ENCODE data around the gene TRIM15. TPM values are rescaled to one million over a fixed set of nuclear protein-coding genes. Genes with fewer than 3 reads are reported as not detected.

TRIM15 gene
- total and polyA plus RNA-seq, 8 donors = 0.12 to 0.35 (median 0.19) TPM; not detected in 3

DNA sequence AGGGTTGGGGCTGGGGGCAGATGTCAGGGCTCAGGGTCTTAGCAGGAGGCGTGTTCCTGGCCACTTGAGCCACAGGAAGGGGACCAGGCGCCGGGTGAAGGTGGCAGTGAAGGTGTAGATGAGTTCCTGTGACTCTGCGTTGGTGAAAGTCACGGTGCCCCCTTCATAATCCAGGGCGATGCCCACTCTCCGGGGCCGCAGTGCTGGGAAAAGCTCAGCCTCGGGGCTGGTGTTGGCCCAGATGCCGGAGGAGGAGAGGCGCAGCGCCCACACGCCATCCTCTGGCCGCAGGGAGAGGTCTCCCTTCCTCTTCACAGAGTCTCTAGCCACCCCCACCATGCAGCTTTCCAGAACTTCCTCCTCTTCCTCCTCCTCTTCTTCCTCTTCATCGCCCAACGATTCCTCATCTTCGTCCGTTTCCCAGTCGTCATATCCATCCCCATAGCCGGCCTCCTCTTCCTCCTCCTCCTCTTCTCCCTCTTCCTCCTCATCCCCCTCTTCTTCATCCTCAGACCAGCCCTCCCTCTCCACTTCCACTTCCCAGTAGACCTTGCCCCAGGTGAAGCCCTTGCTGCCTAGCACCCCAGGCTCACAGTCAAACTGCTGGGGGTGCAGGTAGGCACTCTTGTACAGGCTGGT, 22.6 kb downstream of the TRIM15 start:
- Histone ChIP-seq H3K27me3 (no peaks in the 10 kb centered on the region), H3K9me3 (no peaks in the 10 kb centered on the region), H3K4me3 (no peak overlapping the region), H3K36me3 (peaks cover 0 to 32% (median 17%) of the 10 kb centered on the region in 3 donors), H3K4me1 (no peaks in the 10 kb centered on the region), H3K27ac (no peak overlapping the region)
- 95 to 98% methylated on average over 18 to 20 of the region's 20 CpGs for WGBS, 2 donors
- FAIRE-seq = no peak
- DNase-seq = no peak
- intact Hi-C loops (cut with DNase I) = no loop called here
- TF ChIP-seq, protein P1, sequence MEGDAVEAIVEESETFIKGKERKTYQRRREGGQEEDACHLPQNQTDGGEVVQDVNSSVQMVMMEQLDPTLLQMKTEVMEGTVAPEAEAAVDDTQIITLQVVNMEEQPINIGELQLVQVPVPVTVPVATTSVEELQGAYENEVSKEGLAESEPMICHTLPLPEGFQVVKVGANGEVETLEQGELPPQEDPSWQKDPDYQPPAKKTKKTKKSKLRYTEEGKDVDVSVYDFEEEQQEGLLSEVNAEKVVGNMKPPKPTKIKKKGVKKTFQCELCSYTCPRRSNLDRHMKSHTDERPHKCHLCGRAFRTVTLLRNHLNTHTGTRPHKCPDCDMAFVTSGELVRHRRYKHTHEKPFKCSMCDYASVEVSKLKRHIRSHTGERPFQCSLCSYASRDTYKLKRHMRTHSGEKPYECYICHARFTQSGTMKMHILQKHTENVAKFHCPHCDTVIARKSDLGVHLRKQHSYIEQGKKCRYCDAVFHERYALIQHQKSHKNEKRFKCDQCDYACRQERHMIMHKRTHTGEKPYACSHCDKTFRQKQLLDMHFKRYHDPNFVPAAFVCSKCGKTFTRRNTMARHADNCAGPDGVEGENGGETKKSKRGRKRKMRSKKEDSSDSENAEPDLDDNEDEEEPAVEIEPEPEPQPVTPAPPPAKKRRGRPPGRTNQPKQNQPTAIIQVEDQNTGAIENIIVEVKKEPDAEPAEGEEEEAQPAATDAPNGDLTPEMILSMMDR (IDR thresholded peaks at IDR 0.05) = no peak
- ATAC-seq = no peak

DNA sequence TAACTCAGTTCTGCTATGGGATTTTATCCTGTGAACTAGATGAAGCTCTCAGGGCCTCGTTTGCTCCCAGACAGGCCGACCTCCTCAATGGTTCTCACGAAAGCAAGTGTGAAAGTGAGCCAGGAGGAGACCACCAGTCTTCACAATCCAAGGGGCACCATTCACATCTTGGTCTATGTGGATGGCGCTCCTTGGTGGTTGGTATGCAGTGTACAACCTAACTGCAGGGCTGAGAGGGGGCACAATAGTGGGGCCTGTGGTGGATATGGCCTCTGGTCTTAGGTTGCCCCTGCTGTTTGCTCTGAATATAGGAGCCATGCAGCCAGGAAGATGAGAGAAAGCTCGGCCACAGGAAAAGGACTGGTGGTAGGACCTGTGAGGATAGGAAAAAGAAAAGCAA, 25.2 kb downstream of the TRIM15 start:
- intact Hi-C loops (cut with DNase I) = no loop called here
- peaks cover 0 to 32% (median 17%) of the 10 kb centered on the region in 3 donors for H3K36me3 ChIP-seq
- WGBS, 2 donors = 97% methylated on average over 5 of the region's 5 CpGs

DNA sequence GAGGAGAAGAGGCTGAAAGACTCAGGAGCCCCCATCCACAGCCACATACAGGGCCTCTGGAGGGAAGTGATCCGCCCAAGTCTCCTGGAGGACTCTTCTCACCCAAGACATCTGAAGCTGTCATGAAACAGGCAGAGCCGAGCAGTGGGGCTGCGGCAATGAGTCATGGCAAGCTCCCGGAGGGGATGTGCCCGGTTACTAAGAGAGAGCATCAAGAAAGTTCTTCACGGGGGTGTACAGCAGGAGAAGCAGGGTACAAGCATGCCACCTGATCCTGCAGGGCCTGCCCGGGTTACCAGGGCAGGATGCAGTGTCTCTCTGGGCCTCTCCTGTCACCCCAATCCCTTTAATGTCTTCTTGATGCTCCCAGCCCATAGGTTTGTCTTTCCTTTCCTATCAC, 28.7 kb downstream of the TRIM15 start:
- TF ChIP-seq, protein P1 (IDR thresholded peaks at IDR 0.05) = no peak
- peaks cover 3 to 40% (median 22%) of the 10 kb centered on the region in 3 donors for H3K36me3 ChIP-seq
- H3K27ac ChIP-seq = no peak overlapping the region
- peak in 1 of 6 donors; percentile 34 for DNase-seq
- H3K27me3 ChIP-seq = no peaks in the 10 kb centered on the region
- no peak overlapping the region for H3K4me3 ChIP-seq
- no peaks in the 10 kb centered on the region for H3K4me1 ChIP-seq
- no peak for ATAC-seq
- H3K9me3 ChIP-seq = no peaks in the 10 kb centered on the region
- WGBS, 2 donors = 88 to 94% methylated on average over 7 of the region's 7 CpGs
- intact Hi-C loops (cut with DNase I) = no loop called here
- FAIRE-seq = no peak

More for the DNA sequence above, 25.2 kb downstream of the TRIM15 start:
- H3K27me3 ChIP-seq = no peaks in the 10 kb centered on the region
- no peak overlapping the region for H3K4me3 ChIP-seq
- FAIRE-seq = no peak
- no peaks in the 10 kb centered on the region for H3K4me1 ChIP-seq
- H3K27ac ChIP-seq = no peak overlapping the region
- ATAC-seq = no peak
- no peak for DNase-seq
- H3K9me3 ChIP-seq = no peaks in the 10 kb centered on the region
- TF ChIP-seq, protein P1 (IDR thresholded peaks at IDR 0.05) = no peak

DNA sequence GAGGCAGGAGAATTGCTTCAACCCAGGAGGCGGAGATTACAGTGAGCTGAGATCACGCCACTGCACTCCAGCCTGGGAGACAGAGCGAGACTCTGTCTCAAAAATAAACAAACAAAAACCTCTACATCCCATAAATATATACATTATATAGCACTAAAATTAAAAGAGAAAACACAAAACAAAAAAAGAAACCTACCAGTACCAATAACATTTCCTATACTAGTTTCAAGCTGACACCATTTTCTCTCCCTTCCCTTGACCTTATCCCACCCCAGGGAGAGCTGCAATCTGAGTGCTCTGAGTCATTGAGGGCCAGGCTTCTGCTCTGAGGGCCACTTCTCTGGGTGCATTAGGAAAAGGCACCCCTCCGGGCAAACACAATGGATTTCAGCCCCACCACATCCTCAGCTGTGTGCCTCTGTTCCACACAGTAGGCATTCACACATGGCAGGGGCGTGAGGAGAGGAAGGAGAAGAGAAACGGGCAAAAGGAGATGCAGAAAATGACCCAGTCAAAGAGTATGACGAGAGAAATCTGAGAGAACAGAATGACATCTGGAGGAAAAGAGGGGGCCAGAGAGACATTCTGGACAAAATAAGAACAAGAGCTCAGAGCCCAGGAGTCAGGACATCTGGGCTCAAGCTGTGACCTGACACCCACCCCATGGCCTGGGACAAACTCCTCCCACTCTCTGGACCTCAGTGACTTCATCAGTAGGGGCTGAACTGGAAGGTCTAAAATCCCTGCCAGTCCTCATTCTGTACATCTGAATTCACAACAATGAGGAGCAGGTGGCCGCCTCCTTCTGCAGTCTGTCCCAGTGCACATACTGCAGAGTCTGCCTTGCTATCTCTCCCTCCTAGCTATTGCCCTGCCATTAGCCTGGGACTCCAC, 31.7 kb downstream of the TRIM15 start:
- no peak overlapping the region for H3K4me3 ChIP-seq
- ATAC-seq = no peak

More for the DNA sequence above, 31.7 kb downstream of the TRIM15 start:
- DNase-seq (no peak), FAIRE-seq (no peak)
- 92 to 94% methylated on average over 8 of the region's 8 CpGs for WGBS, 2 donors
- Histone ChIP-seq H3K27me3 (no peaks in the 10 kb centered on the region), H3K27ac (no peak overlapping the region), H3K36me3 (peaks cover 3 to 40% (median 19%) of the 10 kb centered on the region in 3 donors), H3K4me1 (no peaks in the 10 kb centered on the region), H3K9me3 (no peaks in the 10 kb centered on the region)
- TF ChIP-seq, protein P1 (IDR thresholded peaks at IDR 0.05) = no peak
- intact Hi-C loops (cut with DNase I) = no loop called here
